Activated CD4-positive, alpha-beta T cell treated with anti-CD3 and anti-CD28 coated beads, Interleukin-2, amount 10 ng/mL, durations not matched to agents 24 days and 14 days (primary cell): ENCODE results near the gene ZDHHC13. TPM values are rescaled to one million over a fixed set of nuclear protein-coding genes. Genes with fewer than 3 reads are reported as not detected.

Source experiments
- DNase-seq: peaks from one replicate; pipeline ENCODE4 v3.0.0; 2022
- H3K27ac Mint-ChIP-seq: one replicate; pipeline ENCODE4 v1.8.0; 2022; ENCODE audit warnings: mild to moderate bottlenecking, mixed read lengths
- H3K27me3 Mint-ChIP-seq: one replicate; pipeline ENCODE4 v1.8.0; 2022; ENCODE audit warnings: mixed read lengths
- H3K36me3 Mint-ChIP-seq: one replicate; pipeline ENCODE4 v1.8.0; 2022; ENCODE audit warnings: low read depth, mild to moderate bottlenecking, mixed read lengths
- H3K4me1 Mint-ChIP-seq: one replicate; pipeline ENCODE4 v1.8.0; 2021; ENCODE audit warnings: mixed read lengths
- H3K4me3 Mint-ChIP-seq: one replicate; pipeline ENCODE4 v1.8.0; 2022; ENCODE audit warnings: mild to moderate bottlenecking, moderate library complexity, mixed read lengths
- H3K9me3 Mint-ChIP-seq: one replicate; pipeline ENCODE4 v1.8.0; 2021; ENCODE audit warnings: mixed read lengths
- intact Hi-C: fragments of 100-400 bp; cut with micrococcal nuclease; formaldehyde crosslinking; loops from one replicate; pipeline ENCODE4 v1.15.1; 2023
- total RNA-seq: library from RNA; stranded (reverse); gene quantifications from 2 replicates; pipeline ENCODE4 v1.2.3, GENCODE V29; 2022

ZDHHC13 gene, protein sequence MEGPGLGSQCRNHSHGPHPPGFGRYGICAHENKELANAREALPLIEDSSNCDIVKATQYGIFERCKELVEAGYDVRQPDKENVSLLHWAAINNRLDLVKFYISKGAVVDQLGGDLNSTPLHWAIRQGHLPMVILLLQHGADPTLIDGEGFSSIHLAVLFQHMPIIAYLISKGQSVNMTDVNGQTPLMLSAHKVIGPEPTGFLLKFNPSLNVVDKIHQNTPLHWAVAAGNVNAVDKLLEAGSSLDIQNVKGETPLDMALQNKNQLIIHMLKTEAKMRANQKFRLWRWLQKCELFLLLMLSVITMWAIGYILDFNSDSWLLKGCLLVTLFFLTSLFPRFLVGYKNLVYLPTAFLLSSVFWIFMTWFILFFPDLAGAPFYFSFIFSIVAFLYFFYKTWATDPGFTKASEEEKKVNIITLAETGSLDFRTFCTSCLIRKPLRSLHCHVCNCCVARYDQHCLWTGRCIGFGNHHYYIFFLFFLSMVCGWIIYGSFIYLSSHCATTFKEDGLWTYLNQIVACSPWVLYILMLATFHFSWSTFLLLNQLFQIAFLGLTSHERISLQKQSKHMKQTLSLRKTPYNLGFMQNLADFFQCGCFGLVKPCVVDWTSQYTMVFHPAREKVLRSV
- total RNA-seq = 24.8 and 28.1 TPM in 2 replicates

DNA sequence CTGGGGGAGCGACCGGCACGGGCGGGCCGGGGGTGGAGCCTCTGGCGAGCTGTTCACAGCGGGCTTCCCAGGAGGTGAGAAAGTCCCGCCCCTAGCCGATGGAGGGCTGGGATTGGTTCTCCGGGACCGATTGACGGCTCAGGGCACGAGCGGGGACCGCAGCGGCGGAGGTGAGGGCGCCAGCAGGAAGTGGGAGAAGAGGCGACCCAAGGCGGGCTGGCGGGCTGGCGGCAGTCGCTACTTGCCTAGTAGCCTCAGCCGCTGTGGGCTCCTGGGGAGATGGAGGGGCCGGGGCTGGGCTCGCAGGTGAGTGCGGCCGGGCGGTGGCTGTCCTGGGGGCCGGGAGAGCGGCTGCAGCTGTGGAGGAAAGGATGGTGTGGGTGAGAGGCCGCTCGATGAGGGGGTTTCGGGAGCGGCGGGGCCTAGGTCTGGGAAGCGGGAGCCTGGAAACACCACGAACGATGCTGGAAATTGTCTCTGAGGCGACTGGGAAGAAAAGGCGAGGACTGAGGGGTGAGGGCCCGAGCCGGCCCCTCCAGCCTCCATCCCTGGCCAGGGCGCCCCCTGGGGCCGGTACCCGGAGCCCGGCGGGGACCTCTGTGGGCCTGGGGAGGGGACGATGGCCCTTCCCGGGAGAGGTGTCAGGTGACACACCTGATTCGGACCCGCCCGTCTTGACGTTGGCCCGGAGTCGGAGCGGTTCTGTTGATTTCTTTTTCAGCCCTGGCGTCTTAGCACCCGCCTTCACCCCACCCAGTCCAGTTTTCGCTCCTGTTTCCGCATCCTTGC is at the start of gene ZDHHC13:
Gene ZDHHC13 (plus strand): TSS at position 198 of the 789 bp plus-strand sequence. CDS start 82 bp downstream, at position 280.
- Mint-ChIP-seq H3K27ac (peak within 1 kb of the TSS; percentile 93), H3K27me3 (peaks cover 19% of the 10 kb centered on the region), H3K4me3 (peak within 1 kb of the TSS; percentile 94), H3K36me3 (peaks cover 19% of the 10 kb centered on the region), H3K9me3 (no peaks in the 10 kb centered on the region), H3K4me1 (peaks cover 43% of the 10 kb centered on the region)
- intact Hi-C loops = loop anchor here (1.0 to 5.0 kb wide), 3 partner anchors 46 to 595 kb away; partner anchors contain the start of genes E2F8 and NAV2
- peak; percentile 99 for DNase-seq

DNA sequence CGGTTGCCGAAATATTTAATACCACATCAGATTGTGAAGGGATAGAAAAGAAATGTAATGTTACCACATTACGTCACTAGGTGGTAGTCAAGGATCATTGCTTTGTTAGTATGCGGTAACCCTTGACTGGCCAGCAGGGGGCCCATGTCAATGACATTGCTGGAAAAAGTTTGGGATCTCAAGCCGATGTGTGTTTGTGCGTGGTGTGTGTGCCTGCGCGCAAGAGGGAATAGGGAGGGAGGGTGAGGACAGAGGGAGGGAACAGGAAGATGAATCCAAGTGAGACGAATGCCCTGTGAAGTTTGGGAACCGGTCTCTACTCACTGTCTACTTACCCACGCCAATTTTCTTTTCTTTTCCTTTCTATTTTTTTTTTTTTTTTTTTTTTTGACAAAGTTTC is 45.7 kb upstream of the ZDHHC13 start:
- H3K9me3 Mint-ChIP-seq = no peaks in the 10 kb centered on the region
- peak overlapping the region; percentile 52 for H3K4me3 Mint-ChIP-seq
- intact Hi-C loops = loop anchor here (1.0 to 5.0 kb wide), 4 partner anchors 46 to 482 kb away; partner anchors contain the start of gene ZDHHC13
- no peak overlapping the region for H3K27ac Mint-ChIP-seq
- peaks cover 17% of the 10 kb centered on the region for H3K27me3 Mint-ChIP-seq
- H3K4me1 Mint-ChIP-seq = peaks cover 2% of the 10 kb centered on the region
- DNase-seq = peak; percentile 86
- H3K36me3 Mint-ChIP-seq = no peaks in the 10 kb centered on the region

DNA sequence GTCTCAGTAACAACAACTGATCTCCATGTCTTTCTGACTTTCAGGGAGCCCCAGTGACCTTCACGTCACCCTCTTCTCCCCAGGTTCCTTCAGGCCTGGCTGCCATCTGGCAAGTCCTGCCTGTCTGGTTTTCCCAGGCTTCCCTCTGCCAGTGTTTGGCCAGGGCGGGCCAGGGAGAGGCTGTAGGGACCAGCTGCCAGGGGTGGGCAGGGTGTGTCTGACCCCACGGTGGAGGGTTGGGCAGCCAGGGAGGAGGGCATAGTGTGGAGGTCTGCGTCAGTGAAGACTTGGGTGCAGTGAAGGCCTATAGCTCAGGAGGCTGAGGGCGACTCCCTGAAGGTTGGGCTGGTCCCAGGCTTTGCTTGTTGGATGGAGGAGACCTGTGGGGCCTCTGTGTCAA is 44.5 kb upstream of the ZDHHC13 start:
- intact Hi-C loops = loop anchor here (5.0 kb wide), 2 partner anchors 185 to 240 kb away; no protein-coding TSS in a partner anchor
- H3K9me3 Mint-ChIP-seq = no peaks in the 10 kb centered on the region

DNA sequence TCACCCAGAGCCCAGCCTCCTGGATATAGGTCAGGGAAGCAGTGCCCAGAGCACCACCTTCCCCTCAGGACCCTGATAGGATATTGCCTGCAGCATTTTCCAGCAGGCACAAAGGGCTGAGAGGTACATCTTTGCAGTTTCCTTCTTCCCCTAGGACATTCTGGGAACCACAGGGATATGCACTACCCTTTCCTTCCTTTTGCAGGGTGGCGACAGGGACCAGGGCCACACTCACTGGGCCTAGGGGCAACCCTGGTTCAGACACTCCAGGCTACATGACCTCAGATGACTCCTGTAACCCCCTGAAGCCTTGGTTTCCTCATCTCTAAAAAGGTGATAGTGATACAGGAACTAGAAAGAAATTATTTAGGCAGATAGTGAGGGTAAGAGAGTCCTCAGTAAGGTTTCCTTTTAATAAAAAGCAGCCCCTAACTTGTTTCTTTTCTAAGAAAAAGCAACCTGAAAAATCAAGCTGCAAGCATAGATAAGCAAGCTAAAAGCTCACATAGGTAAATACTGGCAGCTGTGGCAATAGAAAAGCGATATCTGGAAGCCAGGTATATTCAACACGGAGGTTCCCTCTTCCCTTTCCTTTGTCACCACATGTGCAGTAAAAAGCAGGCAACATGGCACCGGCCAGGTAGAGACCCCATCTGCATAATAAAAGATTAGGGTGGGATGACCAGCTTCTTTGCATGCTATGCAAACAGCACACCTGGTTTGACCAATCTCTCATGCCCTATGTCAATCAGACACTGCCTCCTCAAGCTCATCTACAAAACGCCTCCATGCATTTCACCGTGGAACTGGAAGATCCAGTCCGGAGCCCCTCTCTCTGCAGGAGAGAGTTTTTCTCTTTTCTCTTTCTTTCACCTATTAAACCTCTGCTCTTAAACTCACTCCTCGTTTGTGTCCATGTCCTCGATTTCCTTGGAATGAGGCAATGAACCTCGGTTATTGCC is 43.2 kb upstream of the ZDHHC13 start:
- peak; percentile 43 for DNase-seq
- intact Hi-C loops = loop anchor here (5.0 kb wide), 2 partner anchors 184 to 239 kb away; no protein-coding TSS in a partner anchor
- H3K4me1 Mint-ChIP-seq = peaks cover 2% of the 10 kb centered on the region
- H3K36me3 Mint-ChIP-seq = no peaks in the 10 kb centered on the region
- H3K9me3 Mint-ChIP-seq = no peaks in the 10 kb centered on the region
- H3K27ac Mint-ChIP-seq = no peak overlapping the region
- no peak overlapping the region for H3K4me3 Mint-ChIP-seq
- peaks cover 12% of the 10 kb centered on the region for H3K27me3 Mint-ChIP-seq

More for the DNA sequence above, 44.5 kb upstream of the ZDHHC13 start:
- Mint-ChIP-seq H3K4me1 (peaks cover 2% of the 10 kb centered on the region), H3K27ac (no peak overlapping the region), H3K27me3 (peaks cover 14% of the 10 kb centered on the region), H3K36me3 (no peaks in the 10 kb centered on the region), H3K4me3 (no peak overlapping the region)
- peak; percentile 47 for DNase-seq

DNA sequence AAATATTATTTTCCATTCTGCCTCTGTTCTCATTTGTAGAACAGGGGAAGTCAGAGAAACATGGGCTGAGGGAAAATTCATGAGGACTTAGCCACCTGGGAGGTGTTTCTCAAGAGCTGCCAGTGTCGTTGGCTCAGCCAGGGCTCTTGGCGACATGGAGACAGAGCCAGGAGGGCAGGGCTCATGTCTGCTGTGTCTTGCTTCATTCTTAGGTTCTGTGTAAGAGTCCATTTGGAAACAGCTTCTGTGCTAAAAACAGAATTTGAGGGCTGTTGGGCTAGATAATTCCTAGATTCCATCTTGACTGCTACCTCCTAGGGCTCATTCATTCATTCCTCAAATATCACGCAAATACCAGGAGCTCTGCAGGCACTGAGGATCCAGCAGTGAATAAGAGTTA is 41.3 kb upstream of the ZDHHC13 start:
- intact Hi-C loops = loop anchor here (5.0 kb wide), 1 partner anchor 167 kb away; the partner anchor contains the start of gene E2F8
- peaks cover 13% of the 10 kb centered on the region for H3K27me3 Mint-ChIP-seq
- peaks cover 2% of the 10 kb centered on the region for H3K4me1 Mint-ChIP-seq
- H3K27ac Mint-ChIP-seq = no peak overlapping the region
- DNase-seq = no peak
- H3K36me3 Mint-ChIP-seq = no peaks in the 10 kb centered on the region
- H3K4me3 Mint-ChIP-seq = no peak overlapping the region
- no peaks in the 10 kb centered on the region for H3K9me3 Mint-ChIP-seq

DNA sequence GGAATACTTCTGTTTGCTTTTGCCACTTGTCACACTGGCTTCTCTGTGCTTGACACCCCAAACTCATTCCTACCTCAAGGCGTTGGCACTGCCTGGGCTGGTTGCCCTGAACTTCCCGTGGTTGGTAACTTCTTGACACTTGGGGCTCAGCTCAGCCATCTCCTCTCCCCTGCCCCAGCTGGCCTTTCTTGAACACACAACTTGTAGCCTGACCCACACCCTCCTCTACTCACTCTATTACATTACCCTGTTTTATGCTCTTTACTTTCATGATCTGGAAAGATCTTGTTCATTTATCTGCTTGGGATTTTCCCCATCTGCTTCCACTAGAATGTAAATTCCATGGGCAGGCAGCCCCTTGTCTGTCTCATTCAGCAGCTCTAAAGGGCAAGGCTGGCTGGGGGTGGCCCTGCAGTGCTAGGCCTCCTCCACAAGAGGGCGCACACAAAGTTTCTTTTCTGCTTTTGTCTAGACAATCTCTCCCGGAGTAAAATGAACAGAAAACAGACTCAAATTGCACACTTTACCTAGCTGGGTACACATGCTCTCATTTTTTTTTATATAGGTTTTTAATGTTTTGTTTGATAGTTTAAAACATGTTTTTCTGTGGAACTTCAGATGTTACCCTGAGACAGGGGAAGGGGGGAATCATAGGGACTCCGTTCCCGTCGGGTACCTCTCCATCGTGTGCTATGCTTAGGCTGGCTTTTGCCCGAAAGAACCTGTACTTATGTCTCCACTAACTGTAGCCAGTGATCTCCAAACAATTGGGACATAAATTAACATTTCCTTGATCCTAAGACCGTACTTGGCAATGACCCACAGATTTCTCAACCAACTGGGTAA is 40.0 kb upstream of the ZDHHC13 start:
- H3K27me3 Mint-ChIP-seq = peaks cover 18% of the 10 kb centered on the region
- H3K27ac Mint-ChIP-seq = no peak overlapping the region
- H3K4me1 Mint-ChIP-seq = no peaks in the 10 kb centered on the region
- no peak overlapping the region for H3K4me3 Mint-ChIP-seq
- no peaks in the 10 kb centered on the region for H3K9me3 Mint-ChIP-seq
- DNase-seq = peak; percentile 89
- intact Hi-C loops = loop anchor here (5.0 kb wide), 1 partner anchor 165 kb away; the partner anchor contains the start of gene E2F8
- no peaks in the 10 kb centered on the region for H3K36me3 Mint-ChIP-seq

DNA sequence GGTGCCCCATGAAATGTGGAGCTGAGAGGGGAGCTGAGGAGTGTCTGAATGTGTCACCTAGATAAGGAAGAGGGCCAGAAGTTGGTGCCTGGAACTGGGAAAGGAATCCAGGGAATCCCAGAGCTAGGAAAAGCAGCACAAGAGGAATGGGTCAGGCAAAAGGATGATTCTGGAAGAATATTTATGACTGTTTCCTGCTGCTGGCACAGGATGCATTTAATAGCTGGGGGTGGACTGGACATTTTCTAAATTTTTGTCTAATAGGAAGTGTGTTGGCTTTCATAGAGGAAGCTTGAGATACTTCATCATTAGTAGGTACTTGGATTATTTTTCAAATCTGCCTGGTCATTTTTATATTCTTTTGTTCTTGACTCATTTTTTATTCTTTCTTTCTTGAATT is 39.0 kb upstream of the ZDHHC13 start:
- H3K4me3 Mint-ChIP-seq = no peak overlapping the region
- DNase-seq = no peak
- intact Hi-C loops = loop anchor here (5.0 kb wide), 1 partner anchor 164 kb away; the partner anchor contains the start of gene E2F8
- H3K36me3 Mint-ChIP-seq = no peaks in the 10 kb centered on the region
- no peaks in the 10 kb centered on the region for H3K9me3 Mint-ChIP-seq
- H3K27me3 Mint-ChIP-seq = peaks cover 18% of the 10 kb centered on the region
- no peaks in the 10 kb centered on the region for H3K4me1 Mint-ChIP-seq
- H3K27ac Mint-ChIP-seq = no peak overlapping the region

DNA sequence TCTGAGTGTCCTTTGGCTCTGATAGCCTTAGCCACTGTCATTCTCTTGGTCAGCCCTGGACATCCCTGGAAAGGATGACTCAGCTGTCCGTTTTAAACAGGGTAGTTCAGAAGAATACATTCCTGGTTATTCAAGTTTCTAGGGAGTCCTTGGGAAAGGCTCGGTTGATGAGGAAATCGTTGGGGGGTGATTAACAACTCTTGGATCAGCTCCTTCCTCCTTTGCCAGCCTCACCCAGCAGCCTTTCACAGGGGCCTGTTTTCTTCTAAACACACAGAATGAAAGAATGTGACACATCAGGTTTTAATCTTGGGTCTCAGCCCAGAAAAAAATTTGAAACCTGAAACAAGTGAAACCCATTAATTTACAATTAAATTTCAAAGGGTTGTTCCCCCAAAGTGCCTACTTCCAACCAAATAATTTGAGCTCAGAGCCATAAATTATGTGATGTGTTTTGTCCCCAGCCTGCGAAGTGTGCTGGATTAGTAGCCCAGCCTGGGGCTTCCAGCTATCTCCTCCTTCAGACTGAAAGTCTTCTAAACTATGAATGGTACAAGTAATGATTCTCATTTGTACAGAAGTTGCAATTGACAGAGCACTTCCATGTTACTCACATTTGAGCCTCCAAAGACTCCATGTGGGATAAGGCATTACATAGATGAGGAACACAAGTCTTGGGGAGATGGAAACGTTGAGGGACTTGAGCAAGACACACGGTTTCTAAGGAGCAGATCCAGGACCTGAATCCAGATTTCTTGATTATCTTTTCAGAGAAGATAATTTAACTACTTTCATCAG is 37.1 kb upstream of the ZDHHC13 start:
- H3K9me3 Mint-ChIP-seq = no peaks in the 10 kb centered on the region
- no peak for DNase-seq
- no peaks in the 10 kb centered on the region for H3K36me3 Mint-ChIP-seq
- intact Hi-C loops = loop anchor here (5.0 kb wide), 1 partner anchor 162 kb away; the partner anchor contains the start of gene E2F8
- no peak overlapping the region for H3K27ac Mint-ChIP-seq
- no peaks in the 10 kb centered on the region for H3K4me1 Mint-ChIP-seq
- H3K4me3 Mint-ChIP-seq = no peak overlapping the region
- peaks cover 20% of the 10 kb centered on the region for H3K27me3 Mint-ChIP-seq

DNA sequence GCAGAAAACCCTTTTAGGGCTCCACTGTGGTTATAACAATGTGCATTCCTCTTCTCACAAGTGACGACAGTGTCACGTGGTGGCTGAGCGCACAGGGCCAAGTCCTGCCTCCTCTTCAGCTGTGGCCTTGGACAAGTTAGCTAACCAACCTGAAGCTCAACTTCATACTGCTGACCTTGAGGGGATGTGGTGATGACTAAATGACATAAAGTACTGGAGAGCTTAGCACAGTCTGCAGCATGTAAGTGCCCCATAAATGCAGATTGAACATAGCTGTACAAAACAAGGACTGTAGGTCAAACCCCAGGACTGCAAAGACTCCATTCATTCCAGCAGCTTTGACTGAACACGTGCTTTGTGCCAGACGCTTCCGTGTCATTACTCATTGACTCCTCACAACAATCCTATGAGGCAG is 36.4 kb upstream of the ZDHHC13 start:
- H3K4me3 Mint-ChIP-seq = no peak overlapping the region
- no peak overlapping the region for H3K27ac Mint-ChIP-seq
- intact Hi-C loops = no loop called here
- H3K36me3 Mint-ChIP-seq = no peaks in the 10 kb centered on the region
- H3K9me3 Mint-ChIP-seq = no peaks in the 10 kb centered on the region
- peaks cover 20% of the 10 kb centered on the region for H3K27me3 Mint-ChIP-seq
- no peaks in the 10 kb centered on the region for H3K4me1 Mint-ChIP-seq
- no peak for DNase-seq

DNA sequence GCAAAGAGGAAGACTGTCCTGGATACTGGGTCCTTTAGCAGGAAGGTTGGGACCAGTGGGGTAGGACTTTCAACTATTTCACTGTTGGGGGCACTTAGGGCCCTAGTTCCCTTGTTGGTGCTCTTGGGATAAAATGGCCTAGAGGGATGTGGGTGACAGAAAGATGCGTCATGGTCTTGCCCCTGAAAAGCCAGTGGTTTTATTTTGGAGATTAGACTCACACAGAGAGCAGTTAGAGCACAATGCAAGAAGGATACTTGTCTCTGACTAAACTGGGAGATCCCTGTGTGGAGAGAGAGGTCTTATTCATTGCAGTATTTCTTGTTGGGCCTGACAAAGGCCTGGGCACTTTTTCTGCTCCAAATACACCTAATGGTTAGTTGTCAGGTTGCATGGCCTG is 33.8 kb upstream of the ZDHHC13 start:
- no peaks in the 10 kb centered on the region for H3K9me3 Mint-ChIP-seq
- no peak for DNase-seq
- H3K27ac Mint-ChIP-seq = no peak overlapping the region
- no peaks in the 10 kb centered on the region for H3K4me1 Mint-ChIP-seq
- no peak overlapping the region for H3K4me3 Mint-ChIP-seq
- no peaks in the 10 kb centered on the region for H3K36me3 Mint-ChIP-seq
- H3K27me3 Mint-ChIP-seq = peaks cover 17% of the 10 kb centered on the region
- intact Hi-C loops = no loop called here

DNA sequence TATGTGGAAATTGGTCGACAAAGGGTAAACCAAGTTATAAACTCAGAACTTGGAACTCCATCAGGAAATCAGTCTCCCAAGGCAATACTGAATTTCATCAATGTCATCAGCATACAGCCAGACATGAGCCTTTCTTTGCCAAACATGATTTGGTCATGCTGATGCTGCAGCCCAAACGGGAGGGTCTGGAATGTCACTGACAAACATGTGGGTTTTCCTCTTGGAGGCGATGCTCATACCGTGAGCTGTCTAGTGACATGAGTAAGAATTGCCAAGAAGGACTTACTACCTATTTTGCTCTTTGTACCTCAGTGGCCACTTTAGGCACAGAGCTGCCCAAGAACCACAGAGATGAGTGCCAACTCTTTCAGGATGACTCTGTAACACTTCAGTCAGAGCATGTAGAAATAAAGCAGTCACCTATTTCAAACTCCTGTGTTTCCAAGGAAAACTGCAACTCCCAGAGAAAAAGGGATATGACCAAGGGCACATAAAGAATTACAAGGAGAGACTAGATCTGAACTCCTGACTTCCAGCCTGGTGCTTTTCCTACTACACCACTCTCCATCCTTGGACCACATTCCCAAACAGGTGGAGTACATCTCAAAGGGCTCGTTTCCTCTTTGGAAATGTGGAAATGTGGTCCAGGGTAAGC is 32.2 kb upstream of the ZDHHC13 start:
- intact Hi-C loops = no loop called here
- Mint-ChIP-seq H3K27ac (no peak overlapping the region), H3K36me3 (no peaks in the 10 kb centered on the region), H3K4me3 (no peak overlapping the region), H3K4me1 (no peaks in the 10 kb centered on the region), H3K9me3 (no peaks in the 10 kb centered on the region), H3K27me3 (peaks cover 11% of the 10 kb centered on the region)
- DNase-seq = no peak
